NOMO-1 treated with dmso at 0.1 percent for 144 hours (cell line): ENCODE data around the gene CBFA2T3.
A peak's percentile ranks its signal among the peaks of the same experiment; 100 is the strongest.

ENCODE experiments used
- DNase-seq: peaks from one replicate; lab custom pipeline; 2025; ENCODE audit not compliant: unreplicated experiment; lab: John Stamatoyannopoulos, UW

Gene CBFA2T3

GRCh38 chr16:88977812-88978607, 1.0 kb upstream of the CBFA2T3 start:
- no peak for DNase-seq

GRCh38 chr16:88976366-88977017, 515 bp downstream of the CBFA2T3 start:
- no peak for DNase-seq

- DNase-seq: no peak
Measured at GRCh38 chr16:88975511-88976061, 1.4 kb downstream of the CBFA2T3 start.

- DNase-seq: no peak
Measured at GRCh38 chr16:88974916-88975215, 2.1 kb downstream of the CBFA2T3 start.

GRCh38 chr16:88974080-88974915, 2.7 kb downstream of the CBFA2T3 start:
- no peak for DNase-seq

- no peak for DNase-seq
Measured at GRCh38 chr16:88973415-88974050, 3.5 kb downstream of the CBFA2T3 start.

GRCh38 chr16:88973007-88973410, 4.0 kb downstream of the CBFA2T3 start:
- DNase-seq: no peak

GRCh38 chr16:88972349-88972748, 4.7 kb downstream of the CBFA2T3 start:
- DNase-seq: no peak

GRCh38 chr16:88971371-88972097, 5.5 kb downstream of the CBFA2T3 start:
- DNase-seq: peak; percentile 69

- DNase-seq: no peak
Measured at GRCh38 chr16:88970539-88971065, 6.4 kb downstream of the CBFA2T3 start.

GRCh38 chr16:88970050-88970449, 7.0 kb downstream of the CBFA2T3 start:
- DNase-seq: no peak

- DNase-seq: no peak
Measured at GRCh38 chr16:88969361-88969831, 7.6 kb downstream of the CBFA2T3 start.

GRCh38 chr16:88968589-88969280, 8.3 kb downstream of the CBFA2T3 start:
- DNase-seq: no peak

- DNase-seq: no peak
Measured at GRCh38 chr16:88967830-88968588, 9.0 kb downstream of the CBFA2T3 start.

- no peak for DNase-seq
Measured at GRCh38 chr16:88966986-88967829, 9.8 kb downstream of the CBFA2T3 start.

GRCh38 chr16:88965826-88966480, 11.1 kb downstream of the CBFA2T3 start:
- no peak for DNase-seq

GRCh38 chr16:88965411-88965810, 11.6 kb downstream of the CBFA2T3 start:
- DNase-seq: no peak
